NCI-H2227 treated with DMSO at 0.1 percent for 48 hours (cell line): ENCODE results near the gene PXYLP1.

ENCODE experiments used
- DNase-seq: peaks from one replicate; lab custom pipeline; 2025; lab: John Stamatoyannopoulos, UW

PXYLP1 gene

DNA sequence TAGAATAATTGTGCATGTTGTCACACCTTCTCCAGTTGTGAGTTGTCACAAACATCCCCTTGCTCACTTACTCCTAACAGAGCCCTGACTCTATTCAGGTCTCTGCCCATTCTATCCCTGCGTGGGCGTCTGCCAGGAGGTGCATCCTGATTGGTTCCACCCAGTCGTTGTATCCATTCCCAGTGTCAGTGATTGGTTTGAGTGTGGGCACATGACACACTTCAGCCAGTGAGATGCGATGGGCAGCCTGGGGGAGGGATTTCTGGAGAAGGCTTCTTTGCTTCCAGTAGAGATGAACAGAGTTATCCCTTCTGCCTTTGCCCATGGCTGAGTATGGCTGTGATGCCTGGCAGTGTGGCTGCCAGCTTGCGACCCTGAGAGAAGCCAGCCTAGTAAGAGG, 18.7 kb downstream of the PXYLP1 start:
- DNase-seq: no peak

DNA sequence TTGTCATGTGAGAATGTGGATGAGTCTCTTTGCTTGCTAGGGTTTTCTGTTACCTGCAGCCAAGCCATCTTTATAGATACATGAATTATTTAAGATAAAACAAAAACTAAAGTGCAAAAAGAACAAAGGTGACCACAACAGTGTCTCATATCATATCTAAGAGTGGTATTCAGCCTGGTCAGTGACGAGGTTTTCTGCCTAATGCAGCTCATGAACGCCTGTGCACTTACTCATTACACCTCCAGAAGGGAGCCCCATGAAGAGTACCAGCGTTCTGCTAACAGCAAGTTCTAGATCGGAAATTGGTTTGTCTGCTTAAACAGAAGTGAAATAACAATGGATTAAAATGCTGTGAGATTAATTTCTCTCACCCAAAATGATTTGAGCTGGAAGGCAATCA, 19.2 kb downstream of the PXYLP1 start:
- DNase-seq: no peak

DNA sequence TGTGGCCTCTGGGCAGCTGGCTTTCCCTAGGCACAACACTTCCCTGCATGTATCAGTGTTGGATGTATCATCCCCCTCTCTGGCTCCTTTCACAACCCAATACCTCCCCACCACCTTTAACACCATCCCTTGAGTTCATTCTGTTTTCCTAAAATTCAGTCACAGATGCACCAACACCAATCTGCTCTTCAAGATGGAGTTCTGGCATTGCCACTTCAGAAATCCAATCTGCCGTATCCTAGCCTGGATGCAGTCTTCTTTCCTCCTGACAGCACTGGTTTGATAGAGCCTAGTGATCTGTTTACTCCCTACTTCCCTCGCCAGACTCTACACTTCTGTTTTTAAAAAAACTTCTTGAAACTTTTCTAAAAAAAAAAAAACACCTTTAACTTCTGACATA, 21.7 kb downstream of the PXYLP1 start:
- DNase-seq: no peak

DNA sequence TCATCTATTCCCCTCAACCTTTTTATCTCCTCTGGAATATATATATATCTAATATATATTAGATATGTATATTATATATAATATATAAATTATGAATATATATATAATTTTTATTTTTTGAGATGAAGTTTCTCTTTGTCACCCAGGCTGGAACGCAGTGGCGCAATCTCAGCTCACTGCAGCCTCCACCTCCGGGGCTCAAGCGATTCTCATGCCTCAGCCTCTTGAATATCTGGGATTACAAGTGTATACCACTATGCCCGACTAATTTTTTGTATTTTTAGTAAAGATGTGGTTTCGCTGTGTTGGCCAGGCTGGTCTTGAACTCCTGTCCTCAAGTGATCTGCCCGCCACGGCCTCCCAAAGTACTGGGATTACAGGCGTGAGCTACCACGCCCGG, 22.2 kb downstream of the PXYLP1 start:
- no peak for DNase-seq

DNA sequence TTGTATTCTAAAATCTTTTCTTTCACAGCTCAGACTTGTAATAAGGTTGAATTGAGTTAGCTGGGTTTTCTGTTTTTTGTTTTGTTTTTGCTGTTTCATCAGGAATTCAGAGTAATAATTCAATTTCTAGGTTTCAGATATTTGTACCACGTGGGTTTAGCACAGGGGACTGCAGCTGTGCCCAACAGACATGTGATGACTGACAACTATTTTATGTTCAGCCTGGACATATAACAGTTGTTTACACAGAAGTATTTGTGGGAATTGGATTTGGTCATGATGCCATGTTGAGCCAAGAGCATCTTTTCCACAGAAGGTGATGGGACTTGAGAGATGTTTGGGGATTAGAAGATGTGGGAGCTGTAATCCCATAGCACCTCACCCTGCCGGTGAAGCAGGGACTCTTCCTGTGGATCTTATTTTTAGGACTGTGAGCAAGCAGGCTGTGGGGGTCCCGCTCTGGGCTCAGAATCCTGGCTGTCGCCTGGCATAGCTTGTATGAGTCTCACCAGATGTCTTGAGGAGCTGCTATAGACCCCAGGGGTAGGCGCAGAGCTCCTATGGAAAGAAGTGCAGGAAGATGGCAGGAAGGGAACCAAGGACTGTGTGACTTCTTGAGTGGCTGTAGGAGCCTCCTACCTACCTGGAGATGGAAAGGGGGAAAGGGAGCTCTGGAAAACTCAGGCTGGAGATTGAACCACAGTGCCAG, 23.7 kb downstream of the PXYLP1 start:
- no peak for DNase-seq

DNA sequence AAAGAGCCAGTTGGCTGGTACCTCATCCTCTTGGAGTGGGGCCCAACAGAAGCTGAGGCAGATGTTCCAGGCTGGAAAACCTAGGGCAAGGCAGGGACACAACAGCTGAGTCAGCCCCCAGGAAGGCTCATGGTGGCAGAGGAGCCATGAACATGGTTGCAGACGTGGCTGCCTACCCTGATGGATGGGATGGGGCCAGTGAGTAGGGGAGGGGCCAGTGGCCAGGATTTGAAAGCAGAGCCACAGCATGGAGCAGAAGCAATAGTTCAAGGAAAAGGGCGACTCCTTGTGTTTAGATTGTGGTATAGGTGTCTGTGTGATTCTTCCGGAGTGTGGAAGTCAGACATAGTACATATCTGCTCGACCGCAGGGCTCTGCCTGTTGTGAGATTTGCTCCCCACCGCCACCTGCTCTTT, 24.2 kb downstream of the PXYLP1 start:
- no peak for DNase-seq

DNA sequence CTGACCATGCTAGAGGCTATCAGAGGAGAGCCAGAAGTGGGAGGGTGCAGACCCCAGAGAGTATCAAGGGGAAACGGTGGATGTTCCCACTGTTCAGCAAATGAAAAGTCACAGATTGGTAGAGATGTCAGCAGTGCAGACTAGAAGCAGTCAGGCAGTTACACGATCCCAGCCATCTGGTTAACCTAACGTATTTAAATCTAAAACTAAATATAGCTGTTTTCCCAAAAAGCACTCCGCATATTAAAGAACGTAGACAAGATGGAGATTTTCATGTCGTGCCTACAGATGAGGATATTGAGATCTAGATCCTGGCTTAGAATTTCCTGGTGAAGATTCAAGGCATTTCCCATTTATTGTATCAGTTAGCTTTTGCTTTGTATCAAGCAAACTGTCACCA, 25.2 kb downstream of the PXYLP1 start:
- DNase-seq: no peak

DNA sequence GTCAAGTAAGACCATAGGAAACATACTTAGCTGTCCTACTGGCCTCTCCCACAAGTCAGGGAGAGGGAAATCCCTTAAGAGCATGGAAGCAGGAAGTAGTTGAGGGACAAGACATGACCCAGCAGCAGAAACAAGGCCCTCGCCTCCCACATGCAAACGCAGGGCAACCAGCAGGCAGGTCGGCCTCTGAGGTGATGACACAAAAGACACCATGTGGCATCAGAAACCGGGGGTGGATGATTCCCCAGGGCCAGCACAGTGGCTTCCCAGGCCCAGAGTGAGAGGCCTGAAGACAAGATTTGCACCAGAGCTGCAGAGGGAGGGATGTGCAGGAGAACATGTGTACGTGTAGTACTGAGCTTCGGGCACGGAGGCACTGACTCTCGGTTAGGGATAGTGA, 26.3 kb downstream of the PXYLP1 start:
- no peak for DNase-seq

DNA sequence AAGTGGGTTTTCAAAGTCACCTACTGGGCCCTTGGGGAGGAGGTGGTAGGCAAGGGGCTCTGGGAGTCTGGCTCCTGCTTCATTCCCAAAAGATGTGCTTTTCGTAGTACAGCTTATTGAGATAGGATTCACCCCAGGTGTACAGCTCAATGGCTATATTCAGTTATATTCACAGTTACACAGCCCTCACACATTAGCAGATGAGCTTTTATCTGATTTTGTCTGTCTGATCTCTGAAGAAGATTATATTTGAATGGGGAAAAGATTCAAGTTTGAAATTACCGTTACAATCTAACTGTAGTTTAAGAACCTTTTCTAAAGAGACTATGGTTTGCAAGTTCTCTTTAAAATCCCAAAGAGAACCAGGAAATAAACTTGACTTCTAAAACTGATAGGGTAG, 27.3 kb downstream of the PXYLP1 start:
- DNase-seq: no peak

DNA sequence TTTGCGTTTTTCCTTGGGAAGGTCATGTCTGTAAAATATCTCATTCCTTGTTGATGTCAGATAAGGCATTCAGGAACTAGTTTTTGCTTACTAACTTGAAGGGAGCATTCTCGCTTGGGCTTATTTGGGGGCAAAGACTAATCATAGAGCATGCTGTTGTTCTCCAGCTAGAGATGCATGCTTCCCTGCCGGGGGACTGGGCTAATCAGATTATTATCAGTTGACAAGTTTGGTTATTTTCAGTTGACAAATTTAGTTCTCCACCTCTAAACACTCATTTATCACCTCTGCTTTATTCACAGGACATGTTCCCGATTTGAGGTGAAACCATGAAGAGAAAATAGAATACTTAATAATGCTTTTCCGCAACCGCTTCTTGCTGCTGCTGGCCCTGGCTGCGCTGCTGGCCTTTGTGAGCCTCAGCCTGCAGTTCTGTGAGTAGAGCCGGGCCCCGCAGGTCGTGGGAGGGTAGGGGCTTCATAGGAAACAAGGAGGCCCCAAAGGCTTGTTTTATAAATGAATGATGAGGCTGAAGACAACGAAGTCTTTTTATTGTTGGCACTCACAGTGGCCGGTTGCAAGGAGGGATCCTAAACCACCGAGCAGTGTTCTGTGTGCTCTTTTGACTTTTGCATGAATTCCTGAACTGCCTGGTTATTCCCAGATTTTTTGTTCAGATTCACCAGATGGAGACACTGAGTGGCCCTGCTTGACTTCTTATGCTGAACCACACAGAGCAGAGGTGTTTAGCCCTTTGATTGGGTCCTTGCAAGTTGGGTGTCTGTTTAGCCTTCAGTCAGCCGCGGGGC, 28.4 kb downstream of the PXYLP1 start:
- DNase-seq: no peak

DNA sequence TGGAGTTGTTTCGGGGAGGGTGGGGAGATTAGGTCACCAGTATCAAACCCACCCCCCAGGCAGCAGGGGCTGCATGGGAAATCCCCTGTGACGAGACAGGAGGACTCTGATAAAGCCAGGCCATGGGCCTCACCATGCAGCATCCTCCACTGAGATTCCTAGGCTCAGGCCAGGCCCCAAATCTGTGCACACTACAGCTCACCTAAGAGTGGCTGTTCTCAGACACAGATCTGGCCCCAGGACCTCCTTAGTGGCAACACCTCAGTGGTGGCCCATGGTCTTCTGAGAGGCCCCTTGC, 29.0 kb downstream of the PXYLP1 start:
- no peak for DNase-seq

DNA sequence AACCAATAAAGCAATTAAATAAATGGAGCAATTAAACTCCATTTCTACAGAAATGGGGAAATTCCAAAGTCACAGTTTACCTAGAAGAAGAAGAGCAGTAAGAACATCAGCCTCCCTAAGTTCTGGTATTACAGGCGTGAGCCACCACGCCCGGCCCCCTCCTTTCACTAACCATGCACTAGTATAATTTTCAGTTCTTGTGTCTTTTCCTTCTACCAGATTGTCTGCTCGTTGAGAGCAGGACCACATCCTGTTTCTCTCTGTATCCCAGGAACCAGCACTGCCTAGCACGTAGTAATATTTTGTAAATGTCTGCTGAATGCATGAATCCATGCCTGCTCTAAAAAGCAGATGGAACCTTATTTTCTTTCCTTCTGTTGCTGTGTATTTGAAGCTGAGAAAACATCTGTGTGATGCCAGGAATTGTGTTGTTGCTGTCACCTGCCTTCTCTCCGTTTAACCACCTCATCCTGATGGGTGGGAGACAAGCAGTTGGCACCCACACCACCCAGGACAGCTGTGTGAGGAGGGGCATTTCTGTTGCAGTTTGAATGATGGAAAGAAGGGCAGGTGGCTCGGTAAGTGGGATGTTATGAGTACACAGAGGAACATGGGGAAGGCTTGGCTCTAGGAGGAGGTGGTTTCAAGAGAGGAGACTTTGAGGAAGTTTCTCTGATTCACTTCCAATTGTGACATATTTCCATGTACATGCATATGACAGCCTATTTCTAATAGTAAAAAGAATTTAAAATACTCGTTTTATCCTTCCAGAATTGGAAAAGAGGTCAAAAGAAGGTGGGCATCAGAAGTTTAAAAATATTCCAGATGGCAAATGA, 30.1 kb downstream of the PXYLP1 start:
- DNase-seq: no peak

DNA sequence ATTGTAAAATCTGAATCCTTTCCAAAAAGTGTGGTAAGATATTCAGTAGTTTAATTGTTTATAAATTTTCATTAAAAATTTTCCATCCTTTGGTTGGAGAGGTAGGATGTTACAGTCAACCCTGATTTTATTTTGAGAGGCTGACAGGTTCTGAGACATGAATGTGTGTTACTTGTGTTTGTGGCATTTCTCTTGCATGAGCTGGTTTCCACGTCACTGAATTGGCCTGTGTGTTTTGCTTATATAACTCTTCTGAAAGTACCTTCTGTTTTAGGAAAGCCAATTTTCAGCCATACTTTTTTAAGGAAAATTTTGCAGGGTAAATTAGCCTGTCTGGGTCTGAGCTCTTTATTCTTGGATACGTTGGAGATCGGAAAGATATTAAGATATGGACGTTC, 30.7 kb downstream of the PXYLP1 start:
- no peak for DNase-seq

DNA sequence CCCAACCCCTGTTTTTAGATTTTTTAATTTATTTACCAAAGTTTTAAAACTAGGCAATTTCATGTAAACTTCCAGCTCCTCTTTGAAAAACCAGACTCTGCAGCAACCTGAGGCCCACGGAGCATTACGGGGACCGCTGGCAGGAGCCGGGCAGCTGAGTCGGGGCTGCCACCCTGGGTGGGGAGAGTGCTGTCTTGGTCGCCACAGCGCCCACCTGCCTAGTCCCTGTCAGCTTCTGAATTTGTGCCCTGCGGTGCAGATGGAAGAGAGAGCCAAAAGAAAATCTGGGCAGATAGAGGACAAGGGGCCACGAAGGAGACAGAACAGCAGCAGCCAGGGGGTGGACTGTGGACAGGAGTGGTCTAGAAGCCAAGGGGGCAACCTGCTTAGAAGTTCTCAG, 34.6 kb downstream of the PXYLP1 start:
- DNase-seq: no peak

DNA sequence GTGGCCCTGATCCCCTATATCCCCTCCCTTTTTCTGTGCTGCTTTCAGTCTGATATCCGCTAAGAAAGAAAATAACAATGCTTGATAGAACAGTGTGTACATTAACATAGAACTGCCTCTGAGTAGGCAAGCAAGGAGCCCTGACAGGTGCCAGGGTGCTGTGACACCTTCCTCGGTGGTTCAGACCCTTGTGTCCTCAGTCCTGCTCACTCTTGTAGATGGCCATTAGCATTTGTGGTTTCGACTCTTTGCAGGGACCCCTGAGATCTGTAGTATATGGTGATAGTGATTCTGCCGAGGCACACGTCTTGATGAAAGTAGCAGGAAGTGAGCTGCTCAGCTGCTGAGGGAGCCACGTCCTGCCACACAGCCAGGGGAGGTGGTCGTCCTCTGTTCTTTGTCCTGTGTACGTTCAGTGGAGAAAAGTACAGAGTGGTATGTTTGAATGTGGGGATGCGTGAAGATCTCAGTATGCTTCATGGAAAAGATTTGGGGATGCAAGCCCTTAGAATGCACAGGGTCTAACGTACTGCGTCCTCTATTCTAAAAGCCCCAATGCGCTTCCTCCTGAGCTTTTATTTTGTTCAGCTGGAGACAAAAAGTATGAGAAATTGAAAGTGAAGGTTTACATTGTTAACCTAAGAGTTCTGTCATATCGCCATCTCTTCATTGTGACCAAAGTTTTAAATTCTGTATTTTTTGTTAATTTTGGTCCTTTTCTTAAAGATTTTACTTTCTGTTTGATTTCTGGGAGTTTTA, 35.4 kb downstream of the PXYLP1 start:
- DNase-seq: no peak

DNA sequence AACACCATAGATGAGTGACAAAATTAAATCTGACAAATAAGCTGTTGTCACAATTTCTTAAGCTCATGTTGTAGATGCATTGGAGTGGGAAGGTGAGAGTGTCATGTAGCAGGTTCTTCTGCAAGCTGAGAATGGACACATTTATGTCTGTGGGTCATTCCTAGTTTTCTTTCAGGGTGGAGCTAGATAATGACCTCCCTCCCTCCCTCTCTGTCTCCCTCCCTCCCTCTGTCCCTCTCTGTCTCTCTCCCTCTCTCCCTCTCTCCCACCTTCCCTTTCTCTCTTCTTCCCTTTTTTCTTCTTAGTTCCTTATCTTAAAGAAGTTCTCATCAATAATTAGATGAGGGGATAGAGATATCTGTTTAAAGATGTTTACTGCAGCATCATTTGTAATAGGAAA, 36.0 kb downstream of the PXYLP1 start:
- DNase-seq: no peak

DNA sequence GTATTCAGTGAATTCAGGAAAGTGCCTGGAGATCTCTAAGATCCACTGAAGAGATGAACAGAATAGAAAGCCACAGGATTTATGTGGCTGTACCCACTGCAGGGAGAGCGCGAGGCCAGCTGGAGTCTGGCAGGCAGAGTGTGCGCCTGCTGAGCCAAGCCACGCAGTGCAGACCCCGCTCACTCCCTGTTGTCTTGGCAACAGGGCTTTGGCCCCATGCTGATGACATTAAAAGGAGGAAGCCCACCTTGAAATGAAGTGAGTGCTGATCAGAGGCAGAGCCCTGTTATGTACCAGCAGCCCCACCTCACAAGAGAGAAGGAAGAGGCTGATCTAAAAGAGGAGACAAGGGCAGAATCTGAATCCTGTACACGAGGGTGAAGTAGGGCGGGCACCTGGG, 36.7 kb downstream of the PXYLP1 start:
- no peak for DNase-seq

DNA sequence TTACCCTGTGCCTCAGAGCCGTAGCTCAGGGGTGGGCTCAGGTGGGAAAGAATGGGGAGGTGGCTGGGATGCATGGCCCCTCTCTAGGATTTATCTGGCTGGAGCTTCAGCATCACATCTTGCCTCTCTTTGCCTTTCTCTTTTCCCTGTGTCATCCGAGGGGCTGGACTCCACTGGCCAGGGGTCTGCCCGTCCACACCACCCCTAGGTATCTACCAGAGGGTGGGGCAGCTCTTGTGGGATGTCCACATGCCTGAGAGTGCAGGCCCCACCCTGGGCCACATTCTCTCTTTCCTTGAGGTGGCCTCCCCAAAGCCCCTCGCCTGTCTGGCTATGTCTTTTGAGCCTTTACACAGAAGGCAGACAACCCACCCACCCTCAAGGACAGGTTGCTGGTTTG, 37.2 kb downstream of the PXYLP1 start:
- no peak for DNase-seq

DNA sequence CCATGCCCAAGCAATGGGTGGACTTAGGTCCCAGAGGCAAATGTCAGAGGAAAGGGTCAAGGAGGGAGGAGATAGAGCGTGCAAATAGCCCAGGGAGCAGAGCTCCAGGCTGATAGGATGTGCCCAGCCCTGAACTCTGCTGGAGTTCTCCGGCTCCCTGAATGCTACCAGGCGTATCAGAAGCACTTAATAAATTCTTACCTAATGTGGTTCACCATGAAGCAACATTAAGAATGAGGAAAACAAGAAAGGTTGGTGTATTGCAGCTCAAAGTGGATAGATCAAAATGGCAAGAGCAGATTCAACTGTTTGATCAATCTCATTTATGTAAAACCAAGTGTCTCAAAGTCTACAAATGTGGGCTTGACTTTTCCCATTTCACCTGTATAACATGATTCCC, 38.3 kb downstream of the PXYLP1 start:
- DNase-seq: no peak

DNA sequence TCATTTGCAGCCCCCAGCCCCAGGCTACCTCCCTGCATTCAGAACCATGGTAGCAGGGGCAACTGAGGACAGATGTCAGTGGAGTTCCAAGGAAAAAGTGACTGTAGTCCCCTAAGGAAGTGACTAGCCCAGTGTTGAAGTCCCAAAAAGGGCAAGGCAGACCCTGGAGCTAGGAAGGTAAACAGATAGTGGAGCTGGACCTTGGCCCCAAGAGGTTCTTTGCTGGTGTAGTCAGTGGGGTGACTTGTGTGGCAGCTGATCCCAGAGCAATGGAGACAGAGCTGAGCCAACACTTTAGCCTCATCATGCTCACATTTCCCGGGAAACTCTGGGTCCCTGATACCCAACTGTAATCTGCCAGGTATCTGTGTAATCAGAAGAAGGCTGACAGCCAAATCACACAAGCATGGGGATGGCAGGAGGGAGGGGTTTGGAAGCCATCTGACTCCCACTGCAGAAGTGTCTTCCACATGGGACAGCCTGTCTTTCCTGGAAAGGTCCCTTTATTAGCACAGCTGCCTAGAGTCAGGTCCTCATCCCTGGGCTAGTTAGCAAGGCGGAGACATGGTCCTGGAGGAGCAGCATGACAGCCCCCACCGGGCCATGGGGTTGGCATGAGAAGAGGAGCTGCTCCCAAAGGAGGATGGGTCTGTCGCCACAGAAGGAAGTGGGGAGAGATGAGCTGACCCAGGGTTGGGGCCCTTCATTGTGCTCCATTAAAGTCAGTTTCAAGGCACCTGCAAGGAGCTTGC, 39.8 kb downstream of the PXYLP1 start:
- DNase-seq: no peak

DNA sequence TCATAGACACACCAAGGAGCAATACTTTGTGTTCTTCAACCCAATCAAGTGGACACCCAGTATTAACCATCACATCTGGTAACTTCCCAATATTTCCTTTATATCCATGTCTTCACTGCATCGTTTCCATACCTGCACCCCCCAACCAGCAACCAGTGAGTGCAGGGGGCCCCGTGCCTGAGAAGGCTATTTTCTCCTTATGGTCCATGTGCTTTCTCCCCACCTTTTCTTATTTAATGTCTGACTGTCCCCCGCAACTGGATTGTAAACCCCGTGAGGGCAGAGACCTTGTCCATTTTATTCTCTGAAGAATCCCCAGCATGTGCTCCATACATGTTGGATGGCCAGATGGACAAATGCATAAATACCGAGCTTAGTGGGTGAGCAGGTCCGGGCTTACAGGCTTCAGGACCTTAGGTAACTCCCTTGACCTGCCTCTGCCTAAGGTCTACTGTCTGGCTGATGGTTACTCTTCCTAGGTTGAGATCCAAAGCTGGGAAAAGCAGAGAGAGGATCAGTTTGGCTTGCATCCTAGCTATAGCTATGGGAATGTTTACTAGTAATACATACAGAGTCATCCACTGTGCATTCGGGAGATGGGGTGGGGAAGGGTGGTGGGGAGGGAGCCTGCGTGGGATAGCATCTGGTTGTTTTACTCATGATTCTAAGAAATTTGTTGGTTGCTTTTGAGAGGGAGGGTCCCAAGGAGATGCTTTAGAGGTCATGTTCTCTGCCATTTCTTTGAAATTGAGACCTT, 41.5 kb downstream of the PXYLP1 start:
- DNase-seq: no peak
